K562 (cell line): Measurements from ENCODE around the gene RELCH. TPM values are rescaled to one million over a fixed set of nuclear protein-coding genes. Genes with fewer than 3 reads are reported as not detected.

Source experiments
- C11orf30 ChIP-seq: fragments of 450-650 bp; IDR thresholded peaks from 2 replicates; pipeline ENCODE4 v1.6.1; 2016; ENCODE audit warnings: low read depth, mild to moderate bottlenecking
- CTCFL ChIP-seq: IDR thresholded peaks from 2 replicates; pipeline ENCODE4 v1.6.1; 2011; ENCODE audit warnings: borderline replicate concordance, low read depth, mild to moderate bottlenecking, moderate library complexity, low read length; ENCODE audit not compliant: insufficient read depth, poor library complexity, severe bottlenecking
- FOSL1 ChIP-seq: fragments of 200-800 bp; sonication (Bioruptor generic); conservative IDR thresholded peaks from 2 replicates; pipeline ENCODE4 v1.6.1; 2016; ENCODE audit warnings: missing genetic modification characterization, missing compliant biosample characterization
- GATAD2A ChIP-seq: fragments of 450-650 bp; IDR thresholded peaks from 2 replicates; pipeline ENCODE4 v1.6.1; 2017
- NEUROD1 ChIP-seq: fragments of 150-350 bp; IDR thresholded peaks from 2 replicates; pipeline ENCODE4 v1.6.1; 2014; ENCODE audit warnings: borderline replicate concordance, low read length, low read depth; ENCODE audit not compliant: partially characterized antibody
- SMARCB1 ChIP-seq: IDR thresholded peaks from 2 replicates; pipeline ENCODE4 v1.6.1; 2011; ENCODE audit warnings: improper control_type of control experiment, low read depth; ENCODE audit not compliant: insufficient read length
- SMARCE1 ChIP-seq: fragments of 450-650 bp; IDR thresholded peaks from 2 replicates; pipeline ENCODE4 v1.7.1; 2016; ENCODE audit warnings: mild to moderate bottlenecking
- SNRNP70 ChIP-seq: fragments of 200-400 bp; formaldehyde crosslinking; optimal IDR thresholded peaks from 2 replicates; pipeline ENCODE3; 2017; ENCODE audit warnings: low read depth, low read length
- STAG1 ChIP-seq: sonication (generic); formaldehyde crosslinking; IDR thresholded peaks from 2 replicates; pipeline ENCODE4 v1.5.0; 2020; ENCODE audit warnings: missing genetic modification reagents, borderline replicate concordance
- TAF15 ChIP-seq: fragments of 200-400 bp; formaldehyde crosslinking; IDR thresholded peaks from 2 replicates; pipeline ENCODE4 v1.6.1; 2017; ENCODE audit warnings: mild to moderate bottlenecking, low read depth, low read length, moderate library complexity
- ZNF212 ChIP-seq: fragments of 450-650 bp; formaldehyde crosslinking; IDR thresholded peaks from 2 replicates; pipeline ENCODE4 v1.4.0; 2020; ENCODE audit warnings: mild to moderate bottlenecking
- ZNF263 ChIP-seq: sonication (generic); formaldehyde crosslinking; IDR thresholded peaks from 2 replicates; pipeline ENCODE4 v1.8.0; 2022; ENCODE audit warnings: mild to moderate bottlenecking, missing genetic modification reagents, borderline replicate concordance
- ZNF668 ChIP-seq: fragments of 250-450 bp; sonication (Bioruptor Pico); IDR thresholded peaks from 2 replicates; pipeline ENCODE4 v1.8.0; 2022; ENCODE audit warnings: mild to moderate bottlenecking, inconsistent platforms
- ZNF830 ChIP-seq: fragments of 250-450 bp; sonication (Bioruptor Pico); IDR thresholded peaks from 2 replicates; pipeline ENCODE4 v1.5.0; 2021; ENCODE audit warnings: mild to moderate bottlenecking
- polyA plus RNA-seq, 8 experiments: library from polyadenylated mRNA; depleted of rRNA in 4 of 8; stranded (reverse) in 5 of 8; unstranded in 3 of 8; fragments of >200 nt; fragmentation: Nextera tagmentation in 2 of 8; fragmentation: Illumina TruSeq in 1 of 8; extraction: Ambion mirVana in 2 of 8; extraction: Trizol in 1 of 8; gene quantifications; 2 replicates each; pipeline versions ENCODE4 v1.2.1 to v1.2.3, GENCODE V29; 2011 to 2014; ENCODE audit warnings: inconsistent platforms in 1 of 8, missing spikeins in 1 of 8
- total RNA-seq, 7 experiments: library from RNA; depleted of rRNA in 6 of 7; stranded (reverse); fragments of >200 nt in 6 of 7; fragmentation: Illumina TruSeq in 2 of 7; extraction: Trizol in 2 of 7; gene quantifications; 2 replicates each; pipeline versions ENCODE4 v1.2.1 to v1.2.3, GENCODE V29; 2011 to 2021; ENCODE audit warnings: low replicate concordance in 1 of 7
- TF ChIP-seq, protein P1 (sequence below), 2 experiments: fragments of 450-650 bp in 1 of 2; sonication (generic) in 1 of 2; formaldehyde crosslinking in 1 of 2; IDR thresholded peaks; 2 replicates each; pipeline versions ENCODE4 v1.7.1 to v1.9.0; 2016 to 2022; ENCODE audit warnings: inconsistent platforms in 1 of 2, mild to moderate bottlenecking in 1 of 2, missing genetic modification reagents in 1 of 2

The RELCH gene
- total and polyA plus RNA-seq, 9 of the 15 experiments (the other 6 are each of a cell fraction or from before 2014, with no cell fraction given), result 1.4 to 13.6 (median 7.6) TPM

GRCh38 chr18:62339106-62339988 is 152.3 kb downstream of the RELCH start (continued):
- peak; percentile 90 for TF ChIP-seq FOSL1 (tag)
- no peak for TF ChIP-seq NEUROD1
- no peak for TF ChIP-seq SMARCB1
- no peak for TF ChIP-seq SNRNP70
- no peak for TF ChIP-seq ZNF668 (CRISPR knock-in tag)
- TF ChIP-seq, protein P1, sequence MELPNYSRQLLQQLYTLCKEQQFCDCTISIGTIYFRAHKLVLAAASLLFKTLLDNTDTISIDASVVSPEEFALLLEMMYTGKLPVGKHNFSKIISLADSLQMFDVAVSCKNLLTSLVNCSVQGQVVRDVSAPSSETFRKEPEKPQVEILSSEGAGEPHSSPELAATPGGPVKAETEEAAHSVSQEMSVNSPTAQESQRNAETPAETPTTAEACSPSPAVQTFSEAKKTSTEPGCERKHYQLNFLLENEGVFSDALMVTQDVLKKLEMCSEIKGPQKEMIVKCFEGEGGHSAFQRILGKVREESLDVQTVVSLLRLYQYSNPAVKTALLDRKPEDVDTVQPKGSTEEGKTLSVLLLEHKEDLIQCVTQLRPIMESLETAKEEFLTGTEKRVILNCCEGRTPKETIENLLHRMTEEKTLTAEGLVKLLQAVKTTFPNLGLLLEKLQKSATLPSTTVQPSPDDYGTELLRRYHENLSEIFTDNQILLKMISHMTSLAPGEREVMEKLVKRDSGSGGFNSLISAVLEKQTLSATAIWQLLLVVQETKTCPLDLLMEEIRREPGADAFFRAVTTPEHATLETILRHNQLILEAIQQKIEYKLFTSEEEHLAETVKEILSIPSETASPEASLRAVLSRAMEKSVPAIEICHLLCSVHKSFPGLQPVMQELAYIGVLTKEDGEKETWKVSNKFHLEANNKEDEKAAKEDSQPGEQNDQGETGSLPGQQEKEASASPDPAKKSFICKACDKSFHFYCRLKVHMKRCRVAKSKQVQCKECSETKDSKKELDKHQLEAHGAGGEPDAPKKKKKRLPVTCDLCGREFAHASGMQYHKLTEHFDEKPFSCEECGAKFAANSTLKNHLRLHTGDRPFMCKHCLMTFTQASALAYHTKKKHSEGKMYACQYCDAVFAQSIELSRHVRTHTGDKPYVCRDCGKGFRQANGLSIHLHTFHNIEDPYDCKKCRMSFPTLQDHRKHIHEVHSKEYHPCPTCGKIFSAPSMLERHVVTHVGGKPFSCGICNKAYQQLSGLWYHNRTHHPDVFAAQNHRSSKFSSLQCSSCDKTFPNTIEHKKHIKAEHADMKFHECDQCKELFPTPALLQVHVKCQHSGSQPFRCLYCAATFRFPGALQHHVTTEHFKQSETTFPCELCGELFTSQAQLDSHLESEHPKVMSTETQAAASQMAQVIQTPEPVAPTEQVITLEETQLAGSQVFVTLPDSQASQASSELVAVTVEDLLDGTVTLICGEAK (IDR thresholded peaks at IDR 0.05), result no peak
- TF ChIP-seq, protein P1 (CRISPR knock-in tag; IDR thresholded peaks at IDR 0.05), result no peak
- TF ChIP-seq ZNF263 (CRISPR knock-in tag), result no peak
- TF ChIP-seq ZNF830, result no peak
- 0 out of 2 replicates have a peak, but pooled peaks have one; percentile 12 for TF ChIP-seq SMARCE1
- no peak for TF ChIP-seq CTCFL
- no peak for TF ChIP-seq STAG1 (CRISPR knock-in tag)
- TF ChIP-seq ZNF212 (CRISPR knock-in tag), result no peak
- TF ChIP-seq GATAD2A, result no peak
- TF ChIP-seq C11orf30, result no peak
- TF ChIP-seq TAF15, result no peak
- TF ChIP-seq, all 486 proteins: peak for 12
